HG03457 (cell line): ENCODE data around the gene ZP3.
"Not testable (repeated sequence)": the region's sequence is repeated elsewhere in the genome, so short reads cannot be mapped to it uniquely, and the experiment has no call there.

Experiments
- ATAC-seq: cut with Tn5 transposase; IDR thresholded peaks from one replicate; pipeline ENCODE4 v1.9.1; 2021; ENCODE audit warnings: moderate number of reproducible peaks; ENCODE audit not compliant: unreplicated experiment

ZP3 gene

DNA sequence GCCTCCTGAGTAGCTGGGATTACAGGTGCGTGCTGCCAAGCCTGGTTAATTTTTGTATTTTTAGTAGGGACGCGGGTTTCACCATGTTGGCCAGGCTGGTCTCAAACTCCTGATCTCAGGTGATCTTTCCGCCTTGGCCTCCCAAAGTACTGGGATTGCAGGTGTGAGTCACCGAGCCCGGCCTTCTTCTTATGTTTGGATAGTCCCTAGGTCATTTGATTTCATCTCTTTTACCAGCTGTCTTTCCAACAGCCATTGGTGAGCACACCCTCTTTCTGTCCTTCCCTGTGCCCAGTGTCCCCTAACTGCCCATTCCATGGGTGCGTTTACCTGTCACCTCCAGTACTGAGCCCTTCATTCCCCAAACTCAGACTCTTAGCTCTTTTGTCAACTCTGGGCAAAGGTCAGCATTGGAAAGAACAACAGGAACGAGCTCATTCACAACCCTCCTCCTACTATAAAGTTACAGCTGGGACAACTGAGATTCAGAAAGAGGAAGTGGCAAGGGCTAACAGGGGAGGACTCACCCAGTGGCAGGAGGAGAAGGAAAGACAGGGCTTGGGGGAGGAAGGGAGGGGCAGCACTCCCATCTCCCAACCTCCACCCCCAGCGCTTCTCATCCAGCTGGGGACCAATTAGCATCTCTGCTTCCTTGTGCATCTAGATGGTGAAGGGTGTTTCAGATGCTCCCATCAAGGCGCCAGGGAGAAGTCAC is 20.8 kb upstream of the ZP3 start:
- ATAC-seq: no peak

DNA sequence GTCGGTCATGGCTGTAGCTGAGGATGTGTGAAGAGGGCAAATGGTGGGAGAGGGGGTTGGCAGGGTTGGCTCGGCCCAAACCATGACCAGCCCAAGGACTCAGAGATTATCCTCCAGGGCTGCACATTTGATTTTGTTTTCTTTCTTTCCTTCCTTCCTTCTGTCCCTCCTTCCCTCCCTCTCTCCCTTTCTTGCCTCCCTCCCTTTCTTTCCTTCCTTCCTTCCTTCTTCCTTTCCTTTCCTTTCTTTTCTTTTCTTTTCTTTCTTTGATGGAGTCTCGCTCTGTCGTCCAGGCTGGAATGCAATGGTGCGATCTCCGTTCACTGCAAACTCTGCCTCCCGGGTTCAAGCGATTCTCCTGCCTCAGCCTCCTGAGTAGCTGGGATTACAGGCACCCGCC is 19.0 kb upstream of the ZP3 start:
- ATAC-seq: no peak

DNA sequence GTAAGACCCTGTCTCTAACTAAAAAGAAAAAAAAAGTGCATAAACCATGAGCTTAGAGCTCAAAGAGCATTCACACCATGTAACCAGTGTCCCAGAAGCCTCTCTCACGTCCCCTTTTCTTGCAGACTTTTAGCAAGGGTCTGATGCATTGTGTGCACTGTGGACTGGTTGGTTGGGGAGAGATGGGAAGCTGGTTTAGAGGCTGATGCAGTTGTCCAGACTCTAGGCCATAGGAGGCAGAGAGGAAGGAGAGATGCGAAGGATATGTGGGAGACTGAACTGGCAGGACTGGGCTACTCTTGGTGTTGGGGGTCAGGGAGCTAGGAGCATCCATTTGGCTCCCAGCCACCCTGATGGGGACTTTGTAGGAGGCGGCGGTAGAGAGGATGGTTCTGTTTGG is 17.0 kb upstream of the ZP3 start:
- ATAC-seq: no peak

DNA sequence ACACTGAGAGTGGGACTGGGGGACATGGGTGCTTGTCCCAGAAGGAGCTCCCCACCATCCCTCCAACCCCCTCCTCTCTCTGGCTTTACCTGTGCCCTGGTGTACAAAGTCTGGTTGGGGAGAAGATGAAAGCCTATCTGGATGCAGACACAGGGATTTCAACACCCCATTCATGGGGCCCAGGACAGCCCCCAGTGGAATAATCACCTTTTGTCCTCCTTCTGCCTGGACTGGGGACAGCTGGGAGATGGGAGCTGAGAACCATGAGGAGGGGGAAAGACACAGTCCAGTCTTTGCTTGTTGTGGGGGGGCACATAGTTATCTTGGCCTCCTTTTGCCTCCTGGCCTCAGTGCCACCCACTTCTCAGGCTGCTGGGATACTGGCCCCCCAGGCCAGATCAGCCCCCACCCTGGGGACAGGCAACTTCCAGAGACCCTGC is 16.6 kb upstream of the ZP3 start:
- ATAC-seq: no peak

DNA sequence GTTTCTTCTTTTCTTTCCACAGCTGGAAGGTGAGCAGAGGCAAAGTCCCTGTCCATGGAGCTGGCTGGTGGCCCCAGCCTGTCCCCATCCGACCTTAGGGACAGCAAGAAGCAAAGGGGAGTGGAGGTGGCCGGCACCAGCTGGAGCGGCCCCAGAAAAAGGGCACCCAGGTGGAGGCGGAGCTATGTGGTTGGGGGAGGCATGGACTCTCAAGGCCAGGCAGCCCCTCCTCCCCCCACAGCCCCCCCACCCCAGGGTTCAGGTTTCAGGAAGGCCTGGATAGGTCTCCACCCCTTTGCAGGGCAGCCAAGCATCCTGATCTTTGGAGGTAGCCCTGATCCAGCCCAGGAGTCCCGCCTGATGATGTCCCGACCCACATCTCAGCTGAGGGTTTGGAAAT is 15.2 kb upstream of the ZP3 start, which contains the start of gene SSC4D:
Gene SSC4D, minus strand, starts transcription at position 161 of the 400 bp plus-strand sequence. CDS start 5,258 bp downstream, outside the sequence.
- no peak for ATAC-seq

DNA sequence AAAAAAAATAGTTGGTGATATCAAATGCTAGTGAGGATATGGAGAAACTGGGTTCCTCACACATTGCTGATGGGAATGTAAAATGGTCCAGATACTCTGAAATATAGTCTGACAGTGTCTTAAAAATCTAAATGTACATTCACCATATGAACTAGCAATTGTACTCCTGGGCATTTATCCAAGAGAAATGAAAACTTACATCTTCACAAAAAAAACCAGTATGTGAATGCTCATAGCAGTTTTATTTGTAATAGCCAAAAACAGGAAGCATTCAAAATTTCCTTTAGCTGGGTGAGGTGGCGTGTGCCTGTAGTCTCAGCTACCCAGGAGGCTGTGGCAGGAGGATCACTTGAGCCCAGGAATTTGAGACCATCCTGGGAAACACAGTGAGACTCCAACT is 13.1 kb upstream of the ZP3 start:
- no peak for ATAC-seq

DNA sequence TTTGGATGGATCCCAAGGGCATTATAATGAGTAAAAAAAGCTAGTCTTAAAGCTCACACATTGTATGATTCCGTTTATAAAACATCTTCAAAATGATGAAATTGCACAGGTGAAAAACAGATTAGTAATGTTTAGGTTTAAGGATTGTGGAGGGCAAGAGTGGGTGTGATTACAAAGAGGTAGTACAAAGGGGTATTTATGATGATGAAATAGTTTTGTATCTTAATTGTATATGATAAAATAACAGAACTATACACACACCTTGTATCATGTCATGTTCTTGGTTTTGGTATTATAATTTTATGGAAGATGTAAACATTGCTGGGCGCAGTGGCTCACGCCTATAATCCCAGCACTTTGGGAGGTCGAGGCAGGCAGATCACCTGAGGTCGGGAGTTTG is 12.5 kb upstream of the ZP3 start:
- ATAC-seq: no peak

DNA sequence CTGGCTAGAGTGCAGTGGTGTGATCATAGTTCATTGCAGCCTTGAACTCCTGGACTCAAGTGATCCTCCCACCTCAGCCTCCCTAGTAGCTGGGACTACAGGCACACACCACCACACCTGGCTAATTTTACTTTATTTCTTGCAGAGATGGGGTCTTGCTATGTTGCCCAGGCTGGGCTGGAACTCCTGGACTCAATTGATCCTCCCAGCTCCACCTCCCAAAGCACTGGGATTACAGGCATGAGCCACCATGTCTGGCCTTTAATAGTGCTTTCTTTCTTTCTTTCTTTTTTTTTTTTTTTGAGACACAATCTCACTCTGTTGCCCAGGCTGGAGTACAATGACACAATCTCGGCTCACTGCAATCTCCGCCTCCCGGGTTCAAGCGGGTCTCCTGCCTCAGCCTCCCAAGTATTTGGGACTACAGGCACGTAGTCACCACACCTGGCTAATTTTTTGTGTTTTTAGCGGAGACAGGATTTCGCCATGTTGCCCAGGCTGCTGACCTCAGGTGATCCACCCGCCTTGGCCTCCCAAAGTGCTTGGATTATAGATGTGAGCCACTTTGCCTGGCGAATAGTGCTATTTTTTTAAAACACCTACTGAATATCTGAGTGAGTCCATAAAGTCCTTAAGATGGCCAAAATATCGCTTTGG is 7.0 kb upstream of the ZP3 start:
- ATAC-seq: not testable (repeated sequence)

DNA sequence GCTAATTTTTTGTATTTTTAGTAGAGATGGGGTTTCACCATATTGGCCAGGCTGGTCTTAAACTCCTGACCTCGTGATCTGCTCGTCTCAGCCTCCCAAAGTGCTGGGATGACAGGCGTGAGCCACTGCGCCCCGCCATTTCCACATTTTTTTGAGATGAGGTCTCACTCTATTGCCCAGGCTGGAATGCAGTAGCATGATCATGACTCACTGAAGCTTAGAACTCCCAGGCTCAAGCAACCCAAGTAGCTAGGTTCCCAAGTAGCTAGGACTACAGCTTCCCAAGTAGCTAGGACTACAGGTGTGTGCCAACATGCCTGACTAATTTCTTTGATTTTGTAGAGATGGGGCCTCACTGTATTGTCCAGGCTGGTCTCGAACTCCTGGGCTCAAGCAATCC is 3.7 kb upstream of the ZP3 start:
- not testable (repeated sequence) for ATAC-seq

DNA sequence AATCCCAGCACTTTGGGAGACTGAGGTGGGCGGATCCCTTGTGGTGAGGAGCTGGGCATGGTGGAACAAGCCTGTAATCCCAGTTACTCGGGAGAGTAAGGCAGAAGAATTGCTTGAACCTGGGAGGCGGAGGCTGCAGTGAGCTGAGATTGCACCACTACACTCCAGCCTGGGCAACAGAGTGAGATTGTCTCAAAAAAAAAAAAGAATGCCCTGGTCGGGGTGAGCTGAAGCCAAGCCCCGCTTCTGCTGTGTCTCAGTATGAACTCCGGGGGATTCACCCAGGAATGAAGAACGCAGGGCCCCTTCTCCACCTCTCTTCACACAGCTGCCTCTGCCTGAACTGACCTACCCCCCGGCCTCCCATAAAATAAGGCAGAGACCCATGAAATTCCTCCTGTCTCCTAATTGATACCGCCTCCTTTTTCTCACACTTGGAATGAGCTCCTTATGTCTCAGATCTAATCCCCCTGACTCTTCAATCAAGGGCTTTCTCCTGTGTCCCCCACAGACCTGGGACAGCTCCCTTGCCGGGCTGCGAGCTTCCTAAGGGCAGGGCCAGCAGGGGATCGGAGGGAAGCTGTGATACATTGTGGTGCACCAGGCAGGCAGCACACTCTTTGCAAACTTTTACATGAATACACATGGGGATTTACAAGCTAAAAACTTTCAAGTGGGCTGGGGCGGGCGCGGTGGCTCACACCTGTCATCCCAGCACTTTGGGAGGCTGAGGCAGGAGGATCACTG is 911 bp upstream of the ZP3 start:
- ATAC-seq: no peak

DNA sequence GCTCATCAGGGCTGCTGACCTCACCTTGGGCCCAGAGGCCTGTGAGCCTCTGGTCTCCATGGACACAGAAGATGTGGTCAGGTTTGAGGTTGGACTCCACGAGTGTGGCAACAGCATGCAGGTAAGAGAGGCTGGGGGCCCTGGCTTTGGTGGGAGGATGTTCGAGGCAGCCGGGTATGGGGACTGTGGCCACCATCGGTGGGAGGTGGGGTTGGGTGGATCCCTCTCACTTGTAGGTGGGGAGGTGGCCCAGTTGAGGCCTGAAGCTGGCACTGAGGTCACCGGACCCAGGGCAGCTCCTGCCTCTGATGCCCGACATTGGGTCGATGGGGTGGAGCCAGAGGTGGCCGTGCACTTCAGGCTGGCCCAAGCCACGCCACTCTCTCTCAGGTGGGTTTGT is 406 bp downstream of the ZP3 start:
- no peak for ATAC-seq

DNA sequence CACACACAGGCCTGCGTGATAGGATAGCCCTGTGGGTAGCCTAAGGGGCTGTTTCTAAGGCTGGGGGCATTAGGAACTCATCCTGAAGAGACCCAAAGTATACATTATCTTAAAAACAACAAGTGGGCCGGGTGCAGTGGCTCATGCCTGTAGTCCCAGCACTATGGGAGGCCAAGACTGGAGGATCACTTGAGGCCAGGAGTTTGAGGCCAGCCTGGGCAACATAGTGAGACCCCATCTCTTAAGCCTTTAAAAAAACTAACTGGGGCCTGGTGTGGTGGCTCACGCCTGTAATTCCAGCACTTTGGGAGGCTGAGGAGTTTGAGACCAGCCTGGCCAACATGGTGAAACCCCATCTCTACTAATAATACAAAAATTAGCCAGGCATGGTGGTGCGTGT is 808 bp downstream of the ZP3 start:
- not testable (repeated sequence) for ATAC-seq

DNA sequence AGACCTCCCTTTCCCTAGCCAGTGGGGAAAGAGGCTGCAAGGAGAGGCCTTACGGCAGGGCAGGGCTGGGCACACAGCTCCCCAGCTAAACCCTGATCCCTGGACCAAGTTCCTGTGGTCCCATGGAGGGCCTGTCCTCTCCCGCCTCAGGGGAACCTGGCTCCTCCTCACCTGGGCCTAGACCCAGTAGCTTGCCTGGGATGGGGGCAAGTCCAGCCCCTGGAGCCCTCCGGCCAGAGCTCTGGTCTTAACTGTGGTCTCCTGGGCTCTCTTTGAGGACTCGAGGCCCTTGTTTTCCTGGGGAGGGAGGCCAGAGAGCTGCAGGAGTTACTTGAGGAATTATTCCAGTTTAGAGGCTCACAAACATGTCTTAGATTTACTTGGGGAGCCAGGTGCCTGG is 1.5 kb downstream of the ZP3 start:
- ATAC-seq: no peak

DNA sequence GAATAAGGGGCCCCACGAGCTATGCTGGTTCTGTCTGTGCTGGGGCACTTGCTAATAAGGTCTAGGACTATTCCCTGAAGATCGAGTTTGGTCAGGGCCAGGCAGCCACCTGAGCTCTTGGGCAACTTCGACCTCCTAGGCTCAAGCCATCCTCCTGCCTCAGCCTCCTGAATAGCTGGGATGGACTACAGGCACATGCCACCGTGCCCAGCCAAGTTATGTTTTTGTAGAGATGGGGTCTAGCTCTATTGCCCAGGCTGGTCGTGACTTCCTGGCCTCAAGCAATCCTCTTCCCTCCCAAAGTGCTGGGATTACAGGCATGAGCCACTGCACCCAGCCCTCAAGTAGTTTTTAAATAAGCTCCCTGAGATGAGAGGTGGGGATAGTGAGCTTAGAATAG is 2.9 kb downstream of the ZP3 start:
- no peak for ATAC-seq

DNA sequence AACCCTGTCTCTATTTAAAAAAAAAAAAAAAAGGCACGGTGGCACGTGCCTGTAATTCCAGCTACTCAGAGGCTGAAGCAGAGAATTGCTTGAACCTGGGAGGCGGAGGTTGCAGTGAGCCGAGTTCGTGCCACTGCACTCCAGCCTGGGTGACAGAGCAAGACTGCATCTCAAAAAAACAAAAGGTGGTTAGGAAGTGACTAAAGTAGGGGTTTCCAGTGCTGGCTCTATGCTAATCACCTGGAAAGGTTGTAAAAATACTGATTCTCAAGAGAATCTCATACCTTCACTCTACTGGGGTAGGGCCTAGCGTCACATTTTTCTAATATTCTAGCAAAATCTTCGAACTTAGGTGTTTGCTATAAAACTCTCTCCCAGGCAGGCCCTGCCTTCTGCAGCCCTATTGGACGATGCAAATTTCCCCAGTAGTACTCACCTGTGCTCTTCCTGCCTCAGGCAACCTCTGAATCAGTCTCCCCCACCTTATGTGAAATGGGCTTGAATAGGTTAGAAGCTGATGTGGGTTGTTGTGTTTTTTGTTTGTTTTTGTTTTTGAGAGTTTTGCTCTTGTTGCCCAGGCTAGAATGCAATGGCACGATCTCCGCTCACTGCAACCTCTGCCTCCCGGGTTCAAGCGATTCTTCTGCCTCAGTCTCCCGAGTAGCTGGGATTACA is 3.5 kb downstream of the ZP3 start:
- no peak for ATAC-seq

DNA sequence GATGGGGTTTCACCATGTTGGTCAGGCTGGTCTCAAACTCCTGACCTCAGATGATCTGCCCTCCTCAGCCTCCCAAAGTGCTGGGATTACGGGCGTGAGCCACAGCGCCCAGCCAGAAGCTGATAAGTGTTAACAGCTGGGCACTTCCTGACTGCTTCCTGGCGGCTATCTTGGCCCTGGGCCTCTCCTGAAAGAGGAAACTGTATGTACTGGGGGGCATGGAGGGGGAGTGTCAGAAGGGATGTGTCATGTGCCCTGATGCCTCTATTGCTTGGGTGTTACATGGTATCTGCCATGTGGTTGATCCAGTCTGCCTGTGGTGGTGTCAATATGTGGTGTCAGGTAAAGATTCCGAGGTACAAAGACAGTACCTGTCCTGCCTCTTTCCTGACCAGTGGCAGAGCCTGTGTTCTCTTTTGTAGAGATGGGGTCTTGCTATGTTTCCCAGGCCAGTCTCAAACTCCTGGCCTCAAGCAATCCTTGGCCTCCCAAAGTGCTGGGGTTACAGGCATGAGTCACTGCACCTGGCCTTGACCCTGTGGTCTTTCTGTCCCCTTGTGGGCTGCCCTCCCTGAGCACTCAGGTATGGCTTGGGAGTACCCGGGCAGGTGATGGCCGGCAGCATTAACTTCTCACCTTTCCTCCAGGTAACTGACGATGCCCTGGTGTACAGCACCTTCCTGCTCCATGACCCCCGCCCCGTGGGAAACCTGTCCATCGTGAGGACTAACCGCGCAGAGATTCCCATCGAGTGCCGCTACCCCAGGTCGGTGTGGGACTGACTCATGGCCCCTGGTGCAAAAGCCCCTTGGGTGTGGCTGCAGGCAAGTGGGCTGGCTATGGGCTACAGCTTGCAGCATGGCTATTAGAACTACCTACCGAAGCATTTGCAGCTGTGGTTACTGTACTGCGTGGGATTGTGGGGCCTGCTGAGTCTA is 4.4 kb downstream of the ZP3 start:
- no peak for ATAC-seq

DNA sequence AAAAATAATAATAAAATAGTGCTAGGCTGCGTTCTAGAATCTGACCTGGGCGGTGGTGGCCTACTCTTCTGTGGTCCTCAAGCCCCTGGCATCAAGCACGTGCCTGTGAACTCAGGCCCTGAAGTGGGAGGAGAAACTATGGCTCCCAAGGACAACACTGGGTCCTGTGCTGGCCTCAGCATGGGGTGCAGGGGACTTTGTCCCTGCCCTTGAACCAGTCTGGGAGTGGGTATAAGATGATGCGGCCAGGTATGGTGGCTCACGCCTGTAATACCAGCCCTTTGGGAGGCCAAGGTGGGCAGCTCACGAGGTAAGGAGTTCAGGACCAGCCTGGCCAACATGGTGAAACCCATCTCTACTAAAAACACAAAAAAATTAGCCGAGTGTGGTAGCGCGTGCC is 5.5 kb downstream of the ZP3 start:
- no peak for ATAC-seq

DNA sequence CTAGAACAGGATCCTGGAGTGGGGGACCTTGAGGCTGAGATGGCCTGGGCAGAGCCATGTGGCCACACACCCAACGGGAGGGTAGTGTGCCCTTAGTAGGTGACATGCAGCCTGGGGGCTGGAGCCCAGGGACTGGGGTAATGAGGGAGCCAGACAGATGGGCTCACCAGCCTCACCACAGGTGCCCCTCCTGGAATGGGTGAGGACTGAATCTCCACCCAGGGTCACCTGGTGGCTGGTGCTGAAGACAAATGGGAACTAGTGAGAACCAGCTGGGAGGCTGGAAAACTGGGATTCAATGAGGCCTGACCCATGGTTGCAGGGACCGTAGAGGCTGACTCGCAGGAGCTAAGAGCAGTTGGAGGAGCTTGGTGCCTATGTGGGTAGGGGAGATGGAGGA is 6.1 kb downstream of the ZP3 start:
- no peak for ATAC-seq

DNA sequence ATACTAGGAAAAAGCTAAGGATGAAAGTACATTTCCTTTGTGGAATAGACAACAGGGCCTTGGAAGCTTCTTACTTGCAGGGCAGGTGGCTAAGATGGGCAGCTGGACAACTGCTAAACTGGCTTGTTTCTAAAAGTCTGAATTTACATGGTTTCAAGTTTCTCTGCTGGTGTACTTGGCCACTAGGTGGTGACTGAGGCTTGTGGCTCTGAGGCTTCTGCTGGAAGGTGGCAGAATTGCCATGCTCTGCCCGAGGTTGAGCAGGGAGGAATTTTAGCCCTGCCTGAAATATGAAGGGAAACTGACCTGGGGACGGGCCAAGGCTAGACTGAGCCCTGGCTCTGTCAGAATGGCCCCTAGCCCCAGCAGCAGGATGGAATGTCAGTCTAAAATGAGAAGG is 13.1 kb downstream of the ZP3 start:
- peak; percentile 57 for ATAC-seq

DNA sequence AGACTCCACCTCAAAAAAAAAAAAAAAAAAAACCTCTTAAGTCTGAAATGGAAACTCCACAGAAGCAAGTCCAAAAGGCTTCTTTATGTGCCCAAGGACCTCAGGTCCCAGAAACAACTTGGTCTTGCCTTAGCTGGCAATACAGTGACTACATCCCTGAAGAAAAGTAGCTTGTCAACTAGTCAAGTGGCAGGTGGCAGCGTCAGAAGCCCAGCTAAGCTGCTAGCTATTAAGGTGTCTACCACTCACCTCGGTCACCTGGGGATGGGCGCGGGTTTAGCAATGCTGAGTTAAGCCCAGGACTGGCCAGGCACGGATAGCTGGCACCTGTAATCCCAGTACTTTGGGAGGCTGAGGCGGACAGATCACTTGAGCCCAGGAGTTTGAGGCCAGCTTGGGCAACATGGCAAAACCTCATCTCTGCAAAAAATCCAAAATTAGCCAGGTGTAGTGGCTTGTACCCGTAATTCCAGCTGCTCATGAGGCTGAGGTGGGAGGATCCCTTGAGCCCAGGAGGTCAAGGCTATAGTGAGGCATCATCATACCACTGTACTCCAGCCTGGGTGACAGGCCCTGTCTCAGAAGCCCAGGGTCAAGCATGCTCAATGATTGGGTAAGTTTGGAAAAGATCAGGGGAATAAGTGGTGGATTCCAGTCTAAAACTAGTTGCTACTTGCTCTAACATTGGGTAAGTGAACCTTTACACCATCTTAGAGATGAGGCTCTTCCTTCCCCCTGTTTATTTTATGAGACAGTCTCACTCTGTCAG is 14.6 kb downstream of the ZP3 start:
- not testable (repeated sequence) for ATAC-seq
